ENCODE measurements around the gene NFIA. TPM values are rescaled to one million over a fixed set of nuclear protein-coding genes. Genes with fewer than 3 reads are reported as not detected.
A peak's percentile ranks its signal among the peaks of the same experiment; 100 is the strongest.

Gene NFIA
- total and polyA plus RNA-seq, 9 of the 15 experiments (the other 6 are each of a cell fraction or from before 2014, with no cell fraction given): 5.3 to 24.9 (median 9.8) TPM

DNA sequence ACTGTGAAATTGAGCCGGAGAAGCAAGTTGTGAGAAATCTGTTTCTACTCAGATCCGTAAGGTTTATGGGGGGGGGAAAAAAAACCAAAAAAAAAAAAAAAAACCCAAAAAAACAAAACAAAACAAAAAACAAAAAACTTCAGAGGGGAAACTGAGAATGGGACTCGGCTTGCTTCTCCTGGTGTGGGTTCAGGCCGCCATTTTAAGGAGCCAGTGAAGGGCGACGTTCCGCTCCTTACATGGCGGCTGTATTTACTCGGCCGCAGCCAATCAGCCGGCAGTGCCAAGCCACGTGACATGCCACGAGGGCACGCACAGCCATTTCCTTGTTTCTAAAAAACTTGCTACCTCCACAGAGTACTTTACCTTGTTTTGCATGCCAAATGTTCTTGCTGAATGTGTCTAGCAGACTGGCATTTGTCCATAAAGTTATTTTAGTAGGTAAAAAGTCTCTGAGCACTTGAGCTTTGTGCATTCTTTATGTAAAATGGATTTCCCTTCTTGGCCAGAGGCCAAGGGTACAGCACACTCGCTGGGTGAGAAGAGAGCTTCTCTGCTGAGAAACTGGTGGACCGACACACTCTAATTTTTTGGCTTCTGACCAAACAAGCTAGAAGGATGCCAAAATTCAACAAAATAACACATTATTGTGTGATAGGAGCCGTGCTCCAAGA, 101.8 kb downstream of the NFIA start (continued):
- TF ChIP-seq, protein P1, sequence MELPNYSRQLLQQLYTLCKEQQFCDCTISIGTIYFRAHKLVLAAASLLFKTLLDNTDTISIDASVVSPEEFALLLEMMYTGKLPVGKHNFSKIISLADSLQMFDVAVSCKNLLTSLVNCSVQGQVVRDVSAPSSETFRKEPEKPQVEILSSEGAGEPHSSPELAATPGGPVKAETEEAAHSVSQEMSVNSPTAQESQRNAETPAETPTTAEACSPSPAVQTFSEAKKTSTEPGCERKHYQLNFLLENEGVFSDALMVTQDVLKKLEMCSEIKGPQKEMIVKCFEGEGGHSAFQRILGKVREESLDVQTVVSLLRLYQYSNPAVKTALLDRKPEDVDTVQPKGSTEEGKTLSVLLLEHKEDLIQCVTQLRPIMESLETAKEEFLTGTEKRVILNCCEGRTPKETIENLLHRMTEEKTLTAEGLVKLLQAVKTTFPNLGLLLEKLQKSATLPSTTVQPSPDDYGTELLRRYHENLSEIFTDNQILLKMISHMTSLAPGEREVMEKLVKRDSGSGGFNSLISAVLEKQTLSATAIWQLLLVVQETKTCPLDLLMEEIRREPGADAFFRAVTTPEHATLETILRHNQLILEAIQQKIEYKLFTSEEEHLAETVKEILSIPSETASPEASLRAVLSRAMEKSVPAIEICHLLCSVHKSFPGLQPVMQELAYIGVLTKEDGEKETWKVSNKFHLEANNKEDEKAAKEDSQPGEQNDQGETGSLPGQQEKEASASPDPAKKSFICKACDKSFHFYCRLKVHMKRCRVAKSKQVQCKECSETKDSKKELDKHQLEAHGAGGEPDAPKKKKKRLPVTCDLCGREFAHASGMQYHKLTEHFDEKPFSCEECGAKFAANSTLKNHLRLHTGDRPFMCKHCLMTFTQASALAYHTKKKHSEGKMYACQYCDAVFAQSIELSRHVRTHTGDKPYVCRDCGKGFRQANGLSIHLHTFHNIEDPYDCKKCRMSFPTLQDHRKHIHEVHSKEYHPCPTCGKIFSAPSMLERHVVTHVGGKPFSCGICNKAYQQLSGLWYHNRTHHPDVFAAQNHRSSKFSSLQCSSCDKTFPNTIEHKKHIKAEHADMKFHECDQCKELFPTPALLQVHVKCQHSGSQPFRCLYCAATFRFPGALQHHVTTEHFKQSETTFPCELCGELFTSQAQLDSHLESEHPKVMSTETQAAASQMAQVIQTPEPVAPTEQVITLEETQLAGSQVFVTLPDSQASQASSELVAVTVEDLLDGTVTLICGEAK (IDR thresholded peaks at IDR 0.05): 0 out of 2 replicates have a peak, but pooled peaks have one; percentile 49
- TF ChIP-seq, protein P1 (CRISPR knock-in tag; IDR thresholded peaks at IDR 0.05): no peak
